RPMI7951 (cell line): Measurements from ENCODE around the gene SNRPN. TPM values are rescaled to one million over a fixed set of nuclear protein-coding genes. Genes with fewer than 3 reads are reported as not detected.
"Not testable (repeated sequence)": the region's sequence is repeated elsewhere in the genome, so short reads cannot be mapped to it uniquely, and the experiment has no call there.

Experiments used
- DNase-seq: peaks from one replicate; pipeline ENCODE4 v3.0.0-alpha.2; 2012; ENCODE audit warnings: low read depth
- total RNA-seq: library from RNA; depleted of rRNA; stranded (reverse); fragments of >200 nt; shearing (Covaris generic); gene quantifications from 2 replicates; pipeline ENCODE4 v1.2.3, GENCODE V29; 2014; rRNA removed

The SNRPN gene
- 79.4 and 81.6 TPM in 2 replicates for total RNA-seq

DNA sequence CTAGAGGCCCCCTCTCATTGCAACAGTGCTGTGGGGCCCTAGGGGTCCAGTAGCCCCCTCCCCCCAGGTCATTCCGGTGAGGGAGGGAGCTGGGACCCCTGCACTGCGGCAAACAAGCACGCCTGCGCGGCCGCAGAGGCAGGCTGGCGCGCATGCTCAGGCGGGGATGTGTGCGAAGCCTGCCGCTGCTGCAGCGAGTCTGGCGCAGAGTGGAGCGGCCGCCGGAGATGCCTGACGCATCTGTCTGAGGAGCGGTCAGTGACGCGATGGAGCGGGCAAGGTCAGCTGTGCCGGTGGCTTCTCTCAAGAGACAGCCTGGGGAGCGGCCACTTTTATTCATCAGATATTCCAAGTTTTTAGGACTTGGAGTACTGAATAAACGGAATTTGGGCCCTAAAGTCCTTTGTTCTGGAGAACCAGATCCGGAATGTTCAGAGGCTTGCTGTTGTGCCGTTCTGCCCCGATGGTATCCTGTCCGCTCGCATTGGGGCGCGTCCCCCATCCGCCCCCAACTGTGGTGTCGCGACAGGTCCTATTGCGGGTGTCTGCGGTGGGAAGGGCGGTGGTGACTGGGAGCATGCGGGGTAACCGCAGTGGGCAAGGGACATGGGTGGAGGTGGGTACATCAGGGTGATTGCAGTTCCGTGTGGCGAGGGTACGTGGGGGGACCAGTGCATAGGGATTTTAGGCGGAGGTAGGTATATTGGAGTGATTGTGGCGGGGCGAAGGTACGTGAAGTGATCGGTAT, at the start of gene SNRPN, which contains the start of gene SNURF:
SNRPN (plus strand) TSS at position 205 of the 748 bp plus-strand sequence. CDS start 19,467 bp downstream, outside the sequence.
SNURF (plus strand) TSS at position 205 of the 748 bp plus-strand sequence; CDS start at position 267, 62 bp downstream.
- peak; percentile 68 for DNase-seq

DNA sequence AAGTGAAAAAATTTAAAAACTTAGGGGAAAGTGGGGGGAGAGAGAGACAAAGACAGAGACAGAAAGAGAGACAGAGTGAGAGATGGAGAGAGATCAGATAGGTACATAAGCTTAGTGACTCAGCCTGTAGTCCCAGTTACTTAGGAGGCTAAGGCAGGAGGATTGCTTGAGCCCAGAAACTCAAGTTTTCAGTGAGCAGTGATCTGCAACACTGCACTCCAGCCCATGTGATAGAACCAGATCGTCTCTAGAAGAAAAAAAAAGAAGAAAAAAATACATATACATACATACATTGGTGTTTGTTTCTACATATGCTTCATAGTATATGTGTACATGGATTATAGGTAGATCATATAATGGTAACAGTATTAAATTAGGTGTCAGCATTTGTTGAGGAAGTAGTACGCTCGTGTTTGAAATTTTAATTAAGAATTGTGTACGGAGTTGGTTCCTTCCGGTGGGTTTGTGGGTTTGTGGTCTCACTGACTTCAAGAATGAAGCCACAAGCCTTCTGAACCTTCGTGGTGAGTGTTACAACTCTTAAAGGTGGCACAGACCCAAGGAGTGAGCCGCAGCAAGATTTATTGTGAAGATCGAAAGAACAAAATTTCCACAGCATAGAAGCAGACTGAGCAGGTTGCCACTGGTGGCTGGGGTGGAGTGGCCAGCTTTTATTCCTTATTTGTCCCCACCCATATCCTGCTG, 38.3 kb upstream of the SNRPN start:
- DNase-seq = no peak

DNA sequence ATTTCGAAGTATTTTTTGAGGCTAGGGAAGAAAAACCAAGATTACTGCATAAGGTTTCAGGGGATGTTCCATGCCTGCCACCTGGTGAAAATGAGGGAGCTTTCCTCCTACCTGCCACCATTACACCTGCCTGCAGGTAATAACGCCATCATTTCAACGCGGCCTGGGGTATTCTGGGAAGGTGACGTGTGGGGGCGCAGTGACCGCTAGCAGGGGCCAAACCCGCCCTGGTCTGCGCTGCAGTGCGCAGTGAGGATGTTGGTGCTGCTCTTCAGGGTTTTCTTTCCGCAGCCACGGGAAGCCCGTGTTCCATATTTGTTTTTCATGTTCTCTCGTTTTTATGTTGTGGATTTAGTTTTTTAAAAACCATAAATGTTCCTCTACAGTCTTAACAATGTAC, 37.4 kb upstream of the SNRPN start:
- no peak for DNase-seq

DNA sequence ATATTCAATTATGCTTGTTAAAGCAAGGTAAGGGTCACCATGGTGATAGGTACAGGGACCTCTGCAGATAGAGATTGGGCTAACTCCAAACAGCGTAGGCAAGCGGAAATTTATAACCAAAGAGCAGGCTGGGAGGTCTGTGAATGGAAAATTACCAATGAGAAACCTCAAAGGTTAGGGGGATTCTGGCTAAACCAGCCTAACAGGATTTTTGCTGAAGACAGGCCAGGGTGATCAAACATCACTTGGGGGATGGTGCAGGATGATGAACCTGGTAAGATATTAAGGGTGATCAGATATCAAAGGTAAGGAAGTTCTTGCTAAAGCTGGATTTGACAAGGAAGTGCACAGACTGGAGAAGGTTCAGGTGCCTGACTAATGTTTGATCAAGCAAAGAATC, 35.3 kb upstream of the SNRPN start:
- DNase-seq = no peak

DNA sequence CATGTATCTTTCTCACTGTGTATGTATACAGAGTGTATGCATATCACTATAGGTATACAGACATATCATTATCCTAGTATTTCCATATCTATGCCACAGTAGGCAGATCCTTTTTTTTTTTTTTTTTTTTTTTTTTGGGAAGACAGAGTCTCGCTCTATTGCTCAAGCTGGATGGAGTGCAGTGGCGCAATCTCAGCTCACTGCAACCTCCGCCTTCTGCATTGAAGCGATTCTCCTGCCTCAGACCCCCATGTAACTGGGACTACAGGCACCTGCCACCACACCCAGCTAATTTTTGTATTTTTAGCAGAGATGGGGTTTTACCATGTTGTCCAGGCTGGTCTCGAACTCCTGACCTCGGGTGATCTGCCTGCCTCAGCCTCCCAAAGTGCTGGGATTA, 32.0 kb upstream of the SNRPN start:
- DNase-seq = not testable (repeated sequence)

DNA sequence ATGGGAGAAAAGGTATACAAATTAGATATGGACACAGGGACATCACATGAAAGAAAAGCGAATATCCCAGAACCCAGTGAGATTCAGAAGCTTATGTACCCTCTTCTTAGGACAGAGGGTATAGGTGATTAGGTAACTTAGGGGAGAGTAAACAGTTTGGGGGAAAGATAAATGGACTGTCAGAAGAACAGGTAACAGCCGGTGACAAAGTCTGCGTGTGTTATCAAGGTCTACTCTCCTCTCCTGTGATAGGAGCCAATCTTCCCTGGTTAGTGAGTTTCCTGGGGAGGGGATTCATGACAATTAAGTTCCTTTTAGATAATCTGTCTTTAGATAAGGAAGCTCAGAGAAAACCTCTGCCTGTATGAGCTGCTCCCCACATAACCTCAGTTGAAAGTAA, 30.6 kb upstream of the SNRPN start:
- DNase-seq = no peak

DNA sequence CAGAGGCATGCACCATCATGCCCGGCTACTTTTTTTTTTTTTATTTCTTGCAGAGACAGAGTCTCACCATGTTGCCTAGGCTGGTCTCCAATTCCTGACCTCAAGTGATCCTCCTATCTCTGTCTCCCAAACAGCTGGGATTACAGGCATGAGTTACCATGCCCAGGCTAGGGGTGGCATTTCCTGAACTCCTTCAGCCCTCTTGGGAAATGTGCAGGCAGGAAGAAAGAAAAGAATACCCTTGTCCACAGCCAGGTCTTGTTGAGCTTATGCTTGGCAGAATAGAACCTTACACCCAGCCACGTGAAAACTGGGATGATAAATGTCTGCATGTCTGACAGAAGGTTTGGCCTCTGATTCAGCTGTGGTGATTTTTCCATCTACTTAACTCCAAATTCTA, 30.2 kb upstream of the SNRPN start:
- no peak for DNase-seq

DNA sequence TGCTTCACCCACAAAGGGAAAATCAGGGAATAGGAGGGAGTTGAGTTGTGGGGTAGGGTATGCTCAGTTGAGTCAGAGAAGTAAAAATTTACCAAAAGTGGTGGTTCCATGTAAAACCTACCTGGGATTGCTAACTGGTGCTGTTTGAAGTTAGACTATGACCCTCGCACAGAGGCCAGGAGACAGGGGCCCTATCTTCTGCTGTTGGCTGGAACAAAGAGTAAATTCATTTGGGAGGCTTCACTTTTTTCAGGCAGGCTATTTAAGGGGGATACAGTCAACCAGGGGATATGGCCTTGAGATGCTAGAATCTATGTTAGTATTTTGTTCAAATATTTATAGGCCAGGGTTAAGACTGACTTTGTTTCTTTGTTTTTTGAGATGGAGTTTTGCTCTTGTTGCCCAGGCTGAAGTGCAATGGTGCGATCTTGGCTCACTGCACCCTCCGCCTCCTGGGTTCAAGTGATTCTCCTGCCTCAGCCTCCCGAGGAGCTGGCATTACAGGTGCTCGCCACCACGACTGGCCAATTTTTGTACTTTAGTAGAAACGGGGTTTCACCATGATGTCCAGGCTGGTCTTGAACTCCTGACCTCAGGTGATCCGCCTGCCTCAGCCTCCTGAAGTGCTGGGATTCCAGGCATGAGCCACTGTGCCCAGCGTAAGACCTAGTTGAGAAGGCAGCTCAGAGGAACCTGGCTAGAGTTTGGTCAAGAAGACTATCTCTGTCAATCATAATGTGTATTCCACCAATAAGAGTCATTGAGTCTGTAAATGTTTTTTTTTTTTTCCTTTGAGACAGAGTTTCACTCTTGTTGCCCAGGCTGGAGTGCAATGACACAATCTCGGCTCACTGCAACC, 22.7 kb upstream of the SNRPN start:
- not testable (repeated sequence) for DNase-seq

DNA sequence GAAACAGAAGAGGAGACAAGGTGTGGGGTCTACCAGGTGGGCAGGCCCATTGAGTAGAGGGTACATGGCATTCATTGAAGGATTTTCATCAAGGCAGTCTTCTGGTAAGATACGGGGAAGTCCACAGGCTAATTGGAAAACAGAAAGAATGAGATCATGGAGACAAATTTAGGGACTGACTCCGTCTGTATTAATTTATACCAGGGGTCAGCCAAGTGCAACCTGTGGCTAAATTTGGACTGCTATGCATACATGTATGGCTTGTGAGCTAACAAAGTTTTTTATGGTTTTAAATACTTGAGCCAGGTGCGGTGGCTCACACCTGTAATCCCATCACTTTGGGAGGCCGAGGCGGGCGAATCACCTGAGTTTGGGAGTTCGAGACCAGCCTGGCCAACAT, 21.1 kb upstream of the SNRPN start:
- DNase-seq = no peak

DNA sequence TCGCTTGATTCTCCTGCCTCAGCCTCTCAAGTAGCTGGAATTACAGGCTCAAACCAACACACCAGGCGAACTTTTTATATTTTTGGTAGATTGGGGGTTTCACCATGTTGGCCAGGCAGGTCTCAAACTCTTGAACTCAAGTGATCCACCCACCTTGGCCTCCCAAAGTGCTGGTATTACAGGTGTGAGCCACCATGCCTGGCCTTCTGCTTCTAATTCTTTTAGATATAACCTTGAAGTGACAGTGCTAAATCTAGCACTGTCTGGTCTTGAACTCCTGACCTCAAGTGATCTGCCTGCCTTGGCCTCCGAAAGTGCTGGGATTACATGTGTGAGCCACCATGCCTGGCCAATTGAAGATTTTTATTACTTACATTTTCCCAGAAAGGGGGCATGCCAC, 16.6 kb upstream of the SNRPN start:
- not testable (repeated sequence) for DNase-seq

DNA sequence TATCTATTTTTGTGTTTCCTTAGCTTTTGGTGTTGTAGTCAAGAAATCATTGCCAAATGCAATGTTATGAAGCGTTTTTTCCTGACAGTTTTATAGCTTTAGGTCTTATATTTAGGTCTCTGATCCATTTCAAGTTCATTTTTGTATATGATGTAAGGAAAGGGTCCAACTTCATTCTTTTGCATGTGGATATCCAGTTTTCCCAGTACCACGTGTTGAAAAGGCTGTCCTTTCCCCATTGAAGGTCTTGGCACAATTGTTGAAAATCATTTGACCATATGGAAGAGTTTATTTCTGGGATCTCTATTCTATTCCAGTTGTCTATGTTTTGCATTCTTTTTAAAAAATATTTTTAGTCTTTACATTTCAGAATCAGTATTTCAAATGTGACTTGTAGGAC, 14.6 kb upstream of the SNRPN start:
- no peak for DNase-seq

DNA sequence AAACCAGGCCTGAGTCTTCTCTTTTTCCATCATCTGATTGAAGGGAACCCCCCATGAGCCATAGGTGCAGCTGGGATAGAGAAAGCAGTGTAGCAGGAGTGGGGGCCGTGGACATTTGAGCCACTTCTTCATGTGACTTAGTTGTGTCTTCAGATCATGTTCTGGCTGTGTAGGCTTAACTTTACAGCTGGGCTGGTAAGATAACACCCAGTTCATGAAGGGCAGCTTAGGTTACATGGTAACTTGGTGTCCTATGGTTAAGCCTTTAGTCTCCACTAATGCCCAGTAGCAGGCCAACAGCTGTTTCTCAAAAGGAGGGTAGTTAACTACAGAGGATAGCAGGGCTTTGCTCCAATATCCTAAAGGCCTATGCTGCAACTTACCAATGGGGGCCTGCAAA, 11.4 kb upstream of the SNRPN start:
- DNase-seq = no peak

DNA sequence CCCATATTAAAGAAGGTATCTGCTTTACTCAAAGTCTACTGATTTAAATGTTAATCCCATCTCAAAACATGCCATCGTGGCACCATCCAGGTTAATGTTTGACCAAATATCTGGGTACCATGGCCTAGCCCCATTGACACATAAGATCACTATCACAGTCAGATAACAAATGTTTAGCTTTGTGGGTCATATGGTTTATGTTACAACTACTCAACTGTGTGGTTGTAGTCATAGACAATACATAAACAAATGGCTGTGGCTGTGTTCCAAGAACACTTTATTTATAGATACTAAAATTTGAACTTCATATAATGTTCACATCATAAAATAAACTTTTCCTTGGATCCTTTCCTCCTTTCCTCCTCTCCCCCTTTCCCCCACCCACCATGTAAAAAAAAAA, 9.8 kb upstream of the SNRPN start:
- DNase-seq = no peak

DNA sequence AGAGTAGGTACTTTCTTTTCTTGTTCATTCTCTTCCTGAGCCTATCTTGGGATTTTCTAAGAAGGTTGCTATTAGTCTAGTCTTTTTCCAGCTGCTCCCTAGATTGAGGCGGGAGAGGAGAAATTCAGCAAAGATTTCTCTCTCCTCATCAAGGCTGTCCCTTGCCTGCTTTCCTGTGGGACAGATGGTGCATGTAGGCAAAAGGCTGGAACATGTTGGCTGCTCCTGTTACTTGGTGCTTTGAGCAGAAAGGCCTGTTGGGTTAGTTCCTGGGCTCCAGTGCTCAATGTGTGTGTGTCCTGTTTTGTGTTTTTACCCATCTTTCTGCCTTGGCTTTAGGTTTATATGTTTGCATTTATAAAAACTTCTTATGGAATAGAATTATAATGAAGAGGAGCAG, 9.1 kb upstream of the SNRPN start:
- no peak for DNase-seq

DNA sequence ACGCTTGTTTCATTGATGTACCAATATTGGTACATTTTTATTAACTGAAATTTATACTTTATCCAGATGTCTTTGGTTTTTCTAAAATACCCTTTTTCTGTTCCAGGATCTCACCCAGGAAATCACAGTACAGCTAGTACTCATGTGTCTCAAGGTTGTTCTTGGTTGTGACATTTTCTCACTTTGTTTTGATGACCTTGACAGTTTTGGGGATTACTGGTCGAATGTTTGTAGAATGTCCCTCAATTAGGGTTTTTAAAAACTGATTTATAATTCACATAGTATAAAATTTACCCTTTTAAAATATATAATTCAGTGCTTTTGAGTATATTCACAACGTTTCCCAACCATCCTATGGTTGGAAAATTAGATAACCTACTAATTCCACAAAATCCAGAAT, 6.3 kb upstream of the SNRPN start:
- DNase-seq = no peak

DNA sequence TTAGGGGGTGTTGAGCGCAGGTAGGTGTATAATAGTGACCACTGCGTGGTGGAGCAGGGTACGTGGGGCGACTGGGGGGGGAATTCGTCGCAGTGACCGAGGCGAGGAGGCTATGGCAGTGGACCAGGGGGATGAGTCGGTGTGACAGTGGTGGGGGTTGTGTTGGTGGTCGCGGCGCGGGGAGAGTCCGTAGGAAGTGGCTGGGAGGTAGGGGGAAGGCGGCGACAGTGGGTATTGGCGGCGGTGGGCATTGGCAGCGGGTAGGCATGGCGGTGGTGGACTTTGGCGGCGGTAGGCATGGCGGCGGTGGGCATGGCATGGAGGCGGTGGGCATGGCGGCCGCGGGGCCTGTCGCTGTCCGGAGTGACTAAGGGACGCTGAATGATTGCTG, 739 bp downstream of the SNRPN start:
- no peak for DNase-seq

DNA sequence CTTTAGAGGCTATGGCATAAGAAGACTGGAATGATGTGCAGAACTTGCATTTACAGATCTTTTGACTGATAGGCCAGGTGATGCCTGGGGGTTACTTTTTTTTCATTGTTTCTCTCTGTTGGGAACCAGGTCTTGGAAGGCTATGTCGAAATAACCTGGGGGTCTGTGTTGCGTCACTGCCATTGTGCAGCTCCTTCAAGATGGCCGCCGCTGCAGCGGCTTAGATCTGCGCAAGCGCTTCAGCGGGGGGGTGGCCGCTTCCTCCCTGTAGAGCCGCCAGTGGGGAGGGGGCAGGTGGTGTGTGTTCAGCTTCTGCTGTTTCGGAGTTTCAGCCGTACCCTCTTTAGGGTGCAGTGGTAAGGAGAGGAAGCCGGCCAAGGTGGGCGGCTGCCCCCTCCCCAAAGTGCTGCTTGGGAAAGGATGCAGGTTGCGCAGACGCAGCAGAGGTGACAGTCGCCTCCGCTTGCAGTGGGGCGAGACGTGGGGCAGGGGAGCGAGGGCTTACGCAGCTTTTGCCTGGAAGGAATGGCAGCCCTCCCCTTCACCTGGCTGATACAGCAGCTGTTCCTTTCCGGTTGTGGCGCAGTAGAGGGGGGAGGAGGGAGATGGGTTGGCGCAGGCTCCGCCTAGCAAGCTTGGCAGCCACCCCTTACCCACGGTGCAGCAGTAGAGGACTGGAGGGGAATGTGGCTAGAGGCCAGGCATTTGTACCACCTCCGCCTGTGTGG, 1.5 kb downstream of the SNRPN start:
- DNase-seq = peak; percentile 62

DNA sequence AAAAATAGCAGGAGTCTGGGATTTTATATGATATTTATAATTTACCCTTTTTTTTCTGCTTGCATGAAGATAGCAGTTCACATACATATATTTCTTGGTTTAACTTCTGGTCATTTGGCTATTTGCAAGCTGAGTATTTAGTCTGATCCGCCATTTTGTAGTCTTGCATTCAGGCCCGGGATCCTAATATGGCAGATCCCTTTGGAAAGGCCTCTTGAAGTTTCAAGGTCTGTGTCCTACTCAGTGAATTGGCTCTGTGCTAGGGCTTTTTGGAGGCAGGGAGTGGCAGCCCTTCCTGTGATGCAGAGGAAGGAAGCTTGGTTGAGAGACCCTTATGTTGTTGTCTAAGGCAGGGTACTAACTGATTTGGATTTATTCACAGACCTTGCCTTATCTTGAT, 2.9 kb downstream of the SNRPN start:
- DNase-seq = no peak

DNA sequence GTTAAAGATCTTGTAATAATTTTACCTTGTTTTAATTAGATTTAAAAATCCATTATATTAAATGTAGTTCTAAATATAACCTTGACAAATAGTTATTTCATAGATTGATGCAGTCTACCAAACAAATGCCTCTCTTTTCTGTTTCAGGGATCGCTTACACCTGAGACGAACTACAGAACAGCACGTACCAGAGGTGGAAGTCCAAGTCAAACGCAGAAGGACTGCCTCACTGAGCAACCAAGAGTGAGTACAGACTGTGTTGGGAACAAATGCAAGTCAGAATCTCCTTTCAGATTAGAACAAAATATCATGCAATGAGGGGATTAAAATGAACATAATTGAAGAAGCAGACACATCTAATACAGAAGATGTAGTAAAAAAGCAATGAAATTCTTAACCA, 7.2 kb downstream of the SNRPN start:
- no peak for DNase-seq

DNA sequence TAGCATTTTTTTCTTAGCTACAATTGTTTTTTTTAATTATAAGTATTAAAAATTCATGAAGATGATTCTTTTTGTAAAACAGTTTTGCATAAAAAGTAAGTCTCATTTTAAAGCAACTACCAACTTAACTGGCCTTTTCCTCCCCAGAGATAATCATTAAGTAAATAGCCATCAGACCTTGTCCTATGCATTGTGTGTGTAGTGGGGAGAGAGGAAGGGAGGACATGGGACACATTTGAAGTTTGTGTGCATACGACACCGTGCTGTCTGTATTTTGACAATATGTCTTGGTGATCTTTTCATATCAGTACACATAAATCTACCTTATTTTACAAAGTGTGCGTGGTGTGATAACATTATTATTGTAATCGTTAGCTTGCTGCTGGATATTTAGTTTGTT, 8.1 kb downstream of the SNRPN start:
- no peak for DNase-seq

DNA sequence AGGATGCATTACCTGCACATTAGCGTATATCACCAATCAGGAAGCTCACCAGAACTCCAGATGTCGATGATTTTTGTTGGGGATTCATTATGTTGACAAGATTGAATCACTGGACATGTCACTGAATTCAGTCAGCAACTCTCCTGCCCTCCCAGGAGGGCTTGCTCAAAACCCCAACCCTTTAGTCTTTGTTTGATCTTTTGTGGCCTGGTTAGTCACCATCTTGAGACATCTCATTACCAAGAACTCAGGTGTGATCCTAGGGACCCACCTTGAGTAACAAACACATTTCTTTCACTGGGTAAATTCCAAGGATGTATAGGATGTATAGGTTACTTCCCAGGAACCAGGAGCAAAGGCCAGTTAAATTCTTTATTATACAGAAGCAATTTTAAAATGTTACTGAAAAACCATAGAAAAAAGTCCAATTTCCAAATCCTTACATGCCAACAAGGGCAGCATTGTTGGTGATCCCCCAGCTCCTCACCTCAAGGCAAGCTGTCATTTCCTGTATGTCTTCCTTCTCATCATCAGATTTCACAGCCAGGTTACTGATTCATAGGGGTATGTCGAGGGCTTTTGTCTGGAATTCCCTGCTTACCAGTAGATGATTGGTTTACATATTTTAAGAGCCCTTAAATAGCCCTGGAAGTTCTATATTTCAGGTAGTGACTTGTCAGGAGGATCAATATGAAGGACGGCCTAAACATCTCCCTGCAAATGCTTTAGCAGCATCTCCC, 11.7 kb downstream of the SNRPN start:
- DNase-seq = no peak
